Fibroblast of lung (primary cell): ENCODE measurements around the gene AQP1. TPM values are rescaled to one million over a fixed set of nuclear protein-coding genes. Genes with fewer than 3 reads are reported as not detected.

Experiments used
- DNase-seq, 2 donors: peaks; one replicate each; pipeline versions ENCODE4 v3.0.0 to v3.0.0-alpha.2; 2010; ENCODE audit warnings: low read depth in 2 of 2
- H2AFZ ChIP-seq: 2 replicates; pipeline ENCODE4 v1.5.1; 2012; ENCODE audit warnings: low read length, control low read depth, inconsistent platforms
- H3K27ac ChIP-seq: 2 replicates; pipeline ENCODE4 v1.5.1; 2011; ENCODE audit warnings: low read length, control low read depth; ENCODE audit not compliant: insufficient read depth
- H3K27me3 ChIP-seq: 2 replicates; pipeline ENCODE4 v1.5.1; 2011; ENCODE audit warnings: mild to moderate bottlenecking, low read length; ENCODE audit not compliant: control insufficient read depth, insufficient read depth
- H3K36me3 ChIP-seq: 2 replicates; pipeline ENCODE4 v1.5.1; 2011; ENCODE audit warnings: low read length; ENCODE audit not compliant: control insufficient read depth, insufficient read depth
- H3K4me1 ChIP-seq: 2 replicates; pipeline ENCODE4 v1.5.1; 2011; ENCODE audit warnings: low read length; ENCODE audit not compliant: control insufficient read depth, insufficient read depth; ENCODE audit errors: extremely low read depth
- H3K4me2 ChIP-seq: 2 replicates; pipeline ENCODE4 v1.5.1; 2011; ENCODE audit warnings: low read length, control low read depth; ENCODE audit not compliant: insufficient read depth; ENCODE audit errors: extremely low read depth
- H3K4me3 ChIP-seq, 4 experiments: fragments of 200-600 bp in 1 of 4; sonication (generic) in 1 of 4; replicated peaks in 1 of 4; 2 replicates each; pipeline ENCODE4 v1.5.1; 2011 to 2016; ENCODE audit warnings: low read length in 4 of 4, low read depth in 3 of 4, mild to moderate bottlenecking in 3 of 4, control low read depth in 2 of 4, inconsistent platforms in 1 of 4, mixed read lengths in 1 of 4; ENCODE audit not compliant: insufficient read depth in 1 of 4; ENCODE audit errors: control extremely low read depth in 1 of 4
- H3K79me2 ChIP-seq: 2 replicates; pipeline ENCODE4 v1.5.1; 2012; ENCODE audit warnings: mild to moderate bottlenecking, low read length, inconsistent platforms; ENCODE audit not compliant: control insufficient read depth, insufficient read depth
- H3K9ac ChIP-seq: 2 replicates; pipeline ENCODE4 v1.5.1; 2011; ENCODE audit warnings: mild to moderate bottlenecking, low read length, control low read depth; ENCODE audit not compliant: insufficient read depth
- H3K9me3 ChIP-seq: 2 replicates; pipeline ENCODE4 v1.5.1; 2012; ENCODE audit warnings: low read depth, low read length; ENCODE audit not compliant: control insufficient read depth, insufficient read depth
- H4K20me1 ChIP-seq: 2 replicates; pipeline ENCODE4 v1.5.1; 2011; ENCODE audit warnings: low read length; ENCODE audit not compliant: control insufficient read depth, insufficient read depth; ENCODE audit errors: extremely low read depth
- CTCF ChIP-seq, 2 donors: IDR thresholded peaks in 1 of 2; conservative IDR thresholded peaks in 1 of 2; 1 replicate in 1 of 2; 2 replicates in 1 of 2; pipeline ENCODE4 v1.5.1; 2011 to 2012; ENCODE audit warnings: low read length in 2 of 2, control low read depth in 1 of 2, inconsistent platforms in 1 of 2, low read depth in 1 of 2, mild to moderate bottlenecking in 1 of 2
- EZH2 ChIP-seq: IDR thresholded peaks from 2 replicates; pipeline ENCODE4 v1.5.1; 2012; ENCODE audit warnings: low read length, control low read depth, mild to moderate bottlenecking; ENCODE audit errors: missing control alignments
- polyA plus RNA-seq, 2 donors: library from polyadenylated mRNA; depleted of rRNA in 1 of 2; stranded (reverse) in 1 of 2; unstranded in 1 of 2; fragments of >200 nt; gene quantifications; 2 replicates each; pipeline ENCODE4 v1.2.1, GENCODE V29; 2011 to 2012; ENCODE audit warnings: missing spikeins in 1 of 2
- total RNA-seq: library from RNA; depleted of rRNA; stranded (reverse); fragments of >200 nt; gene quantifications from 2 replicates; pipeline ENCODE4 v1.2.1, GENCODE V29; 2014

AQP1 gene
- total and polyA plus RNA-seq, 2 donors (not counting 1 experiment from before 2014, with no cell fraction given), result 13.0 to 44.6 TPM

DNA sequence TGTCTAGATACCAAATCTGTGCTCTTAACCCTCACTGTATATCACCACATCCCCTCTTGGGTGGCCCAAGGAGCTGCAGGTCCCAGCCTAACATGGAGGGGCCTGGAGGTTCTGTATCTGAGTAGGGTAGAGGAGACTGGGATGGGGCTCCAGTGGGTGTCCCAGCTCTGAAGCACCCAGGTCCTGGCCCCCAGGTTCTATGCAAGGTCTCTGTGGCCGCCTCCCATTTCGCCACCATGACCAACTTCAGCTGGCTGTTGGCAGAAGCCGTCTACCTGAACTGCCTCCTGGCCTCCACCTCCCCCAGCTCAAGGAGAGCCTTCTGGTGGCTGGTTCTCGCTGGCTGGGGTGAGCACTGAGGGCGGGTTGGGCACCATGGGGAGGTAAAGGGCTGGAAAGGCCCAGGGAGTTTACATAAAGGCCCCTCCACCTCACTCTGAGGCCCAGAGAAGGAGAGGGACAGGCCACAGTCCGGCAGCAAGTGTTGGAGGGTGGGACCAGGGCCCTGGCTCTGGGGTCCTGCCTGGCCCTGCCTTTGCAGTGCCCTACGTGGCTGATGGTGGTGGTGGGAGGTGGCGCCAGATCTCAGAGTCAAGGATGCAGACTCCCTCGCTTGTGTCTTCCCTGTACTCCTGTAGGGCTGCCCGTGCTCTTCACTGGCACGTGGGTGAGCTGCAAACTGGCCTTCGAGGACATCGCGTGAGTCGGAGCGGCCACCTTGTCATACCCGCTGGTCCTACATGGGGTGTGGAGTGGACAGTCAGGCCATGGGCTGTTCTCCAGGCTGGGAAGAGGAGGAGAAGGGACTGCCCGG lies 62.3 kb downstream of the AQP1 start:
- Histone ChIP-seq H2AFZ (no peak overlapping the region), H3K4me1 (no peaks in the 10 kb centered on the region), H3K27ac (no peak overlapping the region), H4K20me1 (no peaks in the 10 kb centered on the region), H3K9me3 (no peaks in the 10 kb centered on the region), H3K4me3 (no peak overlapping the region), H3K4me2 (no peak overlapping the region), H3K79me2 (no peaks in the 10 kb centered on the region), H3K27me3 (peaks cover 13% of the 10 kb centered on the region), H3K9ac (no peak overlapping the region), H3K36me3 (no peaks in the 10 kb centered on the region)
- DNase-seq, result no peak
- TF ChIP-seq EZH2 (no peak), CTCF (conservative IDR thresholded peaks at IDR 0.05 in 1 of 2, IDR thresholded peaks at IDR 0.05 in 1 of 2; ENCODE audit: low read depth in 1 of 2, low read length in 2 of 2) (no peak)

DNA sequence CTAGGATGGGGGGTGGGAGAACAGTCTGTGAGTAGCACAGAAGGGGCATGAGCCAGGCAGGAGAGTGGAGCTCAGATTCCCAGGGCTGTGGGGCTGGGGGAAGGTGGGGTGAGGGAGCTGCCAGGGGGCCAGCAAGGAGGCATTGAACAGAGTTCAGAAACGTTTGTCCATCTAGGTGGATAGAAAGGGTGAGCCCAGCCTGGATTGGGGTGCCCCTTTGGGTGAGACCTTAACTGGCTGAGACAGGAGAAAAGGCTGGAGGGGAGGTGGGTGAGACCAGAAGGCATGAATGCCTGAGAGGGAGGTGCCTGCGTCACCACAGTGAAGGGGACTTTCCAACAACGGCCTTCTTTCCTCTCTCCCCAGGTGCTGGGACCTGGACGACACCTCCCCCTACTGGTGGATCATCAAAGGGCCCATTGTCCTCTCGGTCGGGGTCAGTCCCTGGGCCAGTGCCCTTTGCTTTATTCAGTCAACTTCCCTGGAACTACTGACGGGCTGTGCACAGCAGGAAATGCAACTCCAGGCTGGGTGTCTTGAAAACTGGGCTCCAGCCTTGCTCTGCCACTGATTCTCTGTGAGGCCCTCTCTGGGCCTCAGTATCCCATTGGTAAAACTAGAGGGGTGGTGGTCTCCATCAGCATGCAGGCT lies 63.1 kb downstream of the AQP1 start:
- Histone ChIP-seq H3K27me3 (peaks cover 13% of the 10 kb centered on the region), H3K4me3 (no peak overlapping the region), H4K20me1 (no peaks in the 10 kb centered on the region), H3K36me3 (no peaks in the 10 kb centered on the region), H3K79me2 (no peaks in the 10 kb centered on the region), H2AFZ (no peak overlapping the region), H3K4me1 (no peaks in the 10 kb centered on the region), H3K9me3 (no peaks in the 10 kb centered on the region), H3K4me2 (no peak overlapping the region), H3K9ac (no peak overlapping the region), H3K27ac (no peak overlapping the region)
- DNase-seq, result peak; percentile 24 to 37
- TF ChIP-seq EZH2, result no peak
- peak; percentile 56 to 62 for TF ChIP-seq CTCF (conservative IDR thresholded peaks at IDR 0.05 in 1 of 2, IDR thresholded peaks at IDR 0.05 in 1 of 2; ENCODE audit: low read depth in 1 of 2, low read length in 2 of 2)

Other genes starting within 250 kb of the AQP1 start
- not detected in 2 replicates for gene CRHR2, start 229.4 kb upstream of the AQP1 start, total RNA-seq
- not detected in 2 replicates for gene CRHR2, start 229.4 kb upstream of the AQP1 start, polyA plus RNA-seq
- gene INMT, start 159.7 kb upstream of the AQP1 start, total RNA-seq, result 17.5 and 75.8 TPM in 2 replicates
- 37.0 and 237 TPM in 2 replicates for gene INMT, start 159.7 kb upstream of the AQP1 start, polyA plus RNA-seq
- gene MINDY4, start 140.4 kb upstream of the AQP1 start, total RNA-seq, result 4.1 and 6.1 TPM in 2 replicates
- gene MINDY4, start 140.4 kb upstream of the AQP1 start, polyA plus RNA-seq, result 3.9 and 6.3 TPM in 2 replicates
- not detected in 2 replicates for gene GHRHR, start 52.1 kb downstream of the AQP1 start, total RNA-seq
- not detected in 2 replicates for gene GHRHR, start 52.1 kb downstream of the AQP1 start, polyA plus RNA-seq
- gene ADCYAP1R1, start 140.5 kb downstream of the AQP1 start, total RNA-seq, result not detected in 2 replicates
- gene ADCYAP1R1, start 140.5 kb downstream of the AQP1 start, polyA plus RNA-seq, result not detected in 2 replicates